ENCODE results near the gene ECT2.
A peak's percentile ranks its signal among the peaks of the same experiment; 100 is the strongest.
"Not testable (repeated sequence)": the region's sequence is repeated elsewhere in the genome, so short reads cannot be mapped to it uniquely, and the experiment has no call there.

Gene ECT2

DNA sequence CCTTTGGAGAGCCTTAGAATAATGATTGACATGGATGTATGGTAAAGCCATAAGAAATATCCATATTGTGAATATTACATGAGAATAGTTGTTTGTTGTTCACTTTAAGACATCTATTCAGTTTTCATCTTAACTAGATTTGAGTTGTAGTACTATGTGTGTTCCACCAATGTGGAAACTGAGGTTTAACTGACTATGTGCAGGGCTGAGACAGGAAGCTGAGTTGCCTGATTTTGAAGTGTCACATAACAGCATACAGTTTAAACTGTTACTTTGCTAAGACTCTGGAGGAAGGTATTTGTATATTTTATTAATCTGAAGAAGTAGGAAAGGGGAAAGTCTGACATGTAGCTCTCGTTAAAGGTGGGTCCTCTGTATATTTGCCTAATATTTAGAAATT is 2.1 kb downstream of the ECT2 start:
- TF ChIP-seq FOXP2 (optimal IDR thresholded peaks at IDR 0.05; ENCODE audit: control extremely low read depth, extremely low read length, insufficient read depth) (no peak), EZH2 (IDR thresholded peaks at IDR 0.05) (no peak), POLR2AphosphoS5 (IDR thresholded peaks at IDR 0.05; ENCODE audit: borderline replicate concordance, low read depth, low read length) (no peak)
- Histone ChIP-seq H3K9ac (ENCODE audit: insufficient read length) (no peak overlapping the region), H3K9me3 (ENCODE audit: low read depth, low read length) (no peaks in the 10 kb centered on the region), H3K4me3 (peak overlapping the region; percentile 88; the same call in 1 of the 2 replicates), H3K27ac (no peak overlapping the region), H3K36me3 (ENCODE audit: insufficient read depth, low read length) (peaks cover 54% of the 10 kb centered on the region)
- no peak for DNase-seq (ENCODE audit: low read depth, low spot score)

GRCh38 chr3:172753125-172753524 is 2.6 kb downstream of the ECT2 start:
- peaks cover 57% of the 10 kb centered on the region for H3K36me3 ChIP-seq (ENCODE audit: insufficient read depth, low read length)
- H3K27ac ChIP-seq: no peak overlapping the region
- DNase-seq (ENCODE audit: low read depth, low spot score): no peak
- H3K9me3 ChIP-seq (ENCODE audit: low read depth, low read length): no peaks in the 10 kb centered on the region
- no peak overlapping the region for H3K4me3 ChIP-seq
- no peak for TF ChIP-seq POLR2AphosphoS5 (IDR thresholded peaks at IDR 0.05; ENCODE audit: borderline replicate concordance, low read depth, low read length)
- TF ChIP-seq FOXP2 (optimal IDR thresholded peaks at IDR 0.05; ENCODE audit: control extremely low read depth, extremely low read length, insufficient read depth): no peak
- no peak for TF ChIP-seq EZH2 (IDR thresholded peaks at IDR 0.05)
- no peak overlapping the region for H3K9ac ChIP-seq (ENCODE audit: insufficient read length)

DNA sequence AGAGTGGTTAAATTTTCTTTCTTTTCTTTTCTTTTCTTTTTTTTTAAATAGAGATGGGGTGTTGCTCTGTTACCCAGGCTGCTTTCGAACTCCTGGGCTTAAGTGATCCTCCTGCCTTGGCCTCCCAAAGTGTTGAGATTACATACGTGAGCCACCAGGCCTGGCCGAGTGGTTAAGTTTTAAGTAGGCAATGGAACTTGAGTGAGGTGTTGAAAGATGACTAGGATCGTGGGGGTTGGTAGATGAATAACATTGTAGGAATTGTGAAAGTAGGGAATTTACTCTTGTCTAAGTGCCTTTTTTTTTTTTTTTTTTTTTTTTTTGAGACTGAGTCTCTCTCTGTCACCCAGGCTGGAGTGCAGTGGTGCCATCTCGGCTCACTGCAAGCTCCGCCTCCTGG is 9.9 kb downstream of the ECT2 start:
- H3K9ac ChIP-seq (ENCODE audit: insufficient read length); DNase-seq (ENCODE audit: low read depth, low spot score); H3K4me3 ChIP-seq; H3K27ac ChIP-seq; H3K9me3 ChIP-seq (ENCODE audit: low read depth, low read length): not testable (repeated sequence)
- H3K36me3 ChIP-seq (ENCODE audit: insufficient read depth, low read length): peaks cover 96% of the 10 kb centered on the region

- no peaks in the 10 kb centered on the region for H3K9me3 ChIP-seq (ENCODE audit: low read depth, low read length)
- H3K4me3 ChIP-seq: no peak overlapping the region
- H3K27ac ChIP-seq: no peak overlapping the region
- no peak overlapping the region for H3K9ac ChIP-seq (ENCODE audit: insufficient read length)
- no peak for DNase-seq (ENCODE audit: low read depth, low spot score)
- TF ChIP-seq EZH2 (IDR thresholded peaks at IDR 0.05) (no peak), POLR2AphosphoS5 (IDR thresholded peaks at IDR 0.05; ENCODE audit: borderline replicate concordance, low read depth, low read length) (no peak), FOXP2 (optimal IDR thresholded peaks at IDR 0.05; ENCODE audit: control extremely low read depth, extremely low read length, insufficient read depth) (no peak)
- H3K36me3 ChIP-seq (ENCODE audit: insufficient read depth, low read length): peaks cover 99% of the 10 kb centered on the region
These were observed 15.7 kb downstream of the ECT2 start for GRCh38 chr3:172766241-172766640.

- TF ChIP-seq EZH2 (IDR thresholded peaks at IDR 0.05) (no peak), POLR2AphosphoS5 (IDR thresholded peaks at IDR 0.05; ENCODE audit: borderline replicate concordance, low read depth, low read length) (no peak), FOXP2 (optimal IDR thresholded peaks at IDR 0.05; ENCODE audit: control extremely low read depth, extremely low read length, insufficient read depth) (no peak)
- Histone ChIP-seq H3K9me3 (ENCODE audit: low read depth, low read length) (no peaks in the 10 kb centered on the region), H3K9ac (ENCODE audit: insufficient read length) (no peak overlapping the region), H3K4me3 (no peak overlapping the region), H3K36me3 (ENCODE audit: insufficient read depth, low read length) (peaks cover 100% of the 10 kb centered on the region), H3K27ac (no peak overlapping the region)
- no peak for DNase-seq (ENCODE audit: low read depth, low spot score)
These were observed 16.3 kb downstream of the ECT2 start for GRCh38 chr3:172766718-172767405.

- TF ChIP-seq FOXP2 (optimal IDR thresholded peaks at IDR 0.05; ENCODE audit: control extremely low read depth, extremely low read length, insufficient read depth) (no peak), EZH2 (IDR thresholded peaks at IDR 0.05) (no peak), POLR2AphosphoS5 (IDR thresholded peaks at IDR 0.05; ENCODE audit: borderline replicate concordance, low read depth, low read length) (no peak)
- Histone ChIP-seq H3K36me3 (ENCODE audit: insufficient read depth, low read length) (peaks cover 98% of the 10 kb centered on the region), H3K4me3 (no peak overlapping the region)
These were observed 19.9 kb downstream of the ECT2 start for GRCh38 chr3:172770382-172770781.

GRCh38 chr3:172771672-172772071 is 21.1 kb downstream of the ECT2 start:
- H3K36me3 ChIP-seq (ENCODE audit: insufficient read depth, low read length): peaks cover 98% of the 10 kb centered on the region
- H3K9ac ChIP-seq (ENCODE audit: insufficient read length): no peak overlapping the region
- TF ChIP-seq FOXP2 (optimal IDR thresholded peaks at IDR 0.05; ENCODE audit: control extremely low read depth, extremely low read length, insufficient read depth) (no peak), POLR2AphosphoS5 (IDR thresholded peaks at IDR 0.05; ENCODE audit: borderline replicate concordance, low read depth, low read length) (no peak), EZH2 (IDR thresholded peaks at IDR 0.05) (no peak)
- no peak overlapping the region for H3K4me3 ChIP-seq
- DNase-seq (ENCODE audit: low read depth, low spot score): no peak
- no peak overlapping the region for H3K27ac ChIP-seq
- no peaks in the 10 kb centered on the region for H3K9me3 ChIP-seq (ENCODE audit: low read depth, low read length)

More at GRCh38 chr3:172770382-172770781, 19.9 kb downstream of the ECT2 start:
- H3K9me3 ChIP-seq (ENCODE audit: low read depth, low read length): no peaks in the 10 kb centered on the region
- no peak overlapping the region for H3K27ac ChIP-seq
- no peak for DNase-seq (ENCODE audit: low read depth, low spot score)
- H3K9ac ChIP-seq (ENCODE audit: insufficient read length): no peak overlapping the region

DNA sequence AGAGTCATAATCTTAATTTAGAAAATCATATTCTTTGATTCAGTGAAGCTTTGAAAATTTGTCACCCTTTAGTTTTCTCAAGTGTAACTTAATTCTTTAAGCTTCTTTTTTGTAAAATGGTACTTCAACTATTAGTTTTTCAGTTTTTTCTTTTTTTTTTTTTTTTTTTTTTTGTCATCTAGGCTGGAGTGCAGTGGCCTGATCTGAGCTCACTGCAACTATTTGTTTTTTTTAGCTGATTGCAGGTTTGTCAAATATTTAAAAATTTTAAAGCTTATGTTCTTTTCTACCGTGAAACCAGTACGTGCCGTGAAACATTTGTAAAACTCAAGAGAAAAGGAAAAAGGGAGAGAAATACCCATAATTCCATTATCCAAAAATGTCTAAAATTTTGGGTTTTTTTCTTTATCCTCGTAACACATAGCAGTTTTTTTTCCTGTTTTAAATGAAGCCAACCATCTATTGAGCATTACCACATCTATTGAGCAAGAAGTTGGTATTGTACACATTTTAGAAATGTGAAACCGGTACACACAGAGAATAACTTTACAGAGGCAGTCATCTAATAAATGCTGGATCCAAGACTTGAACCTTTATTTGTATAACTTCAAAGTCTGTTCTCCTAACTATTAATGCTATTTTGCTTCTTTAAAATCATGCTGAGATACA is 25.7 kb downstream of the ECT2 start:
- DNase-seq (ENCODE audit: low read depth, low spot score): no peak
- H3K27ac ChIP-seq: no peak overlapping the region
- H3K9me3 ChIP-seq (ENCODE audit: low read depth, low read length): no peaks in the 10 kb centered on the region
- H3K4me3 ChIP-seq: no peak overlapping the region
- TF ChIP-seq POLR2AphosphoS5 (IDR thresholded peaks at IDR 0.05; ENCODE audit: borderline replicate concordance, low read depth, low read length) (no peak), EZH2 (IDR thresholded peaks at IDR 0.05) (no peak), FOXP2 (optimal IDR thresholded peaks at IDR 0.05; ENCODE audit: control extremely low read depth, extremely low read length, insufficient read depth) (no peak)
- H3K36me3 ChIP-seq (ENCODE audit: insufficient read depth, low read length): peaks cover 91% of the 10 kb centered on the region
- no peak overlapping the region for H3K9ac ChIP-seq (ENCODE audit: insufficient read length)
